GM10248 (cell line): ENCODE measurements around the gene FRMD3.
"Not testable (repeated sequence)": the region's sequence is repeated elsewhere in the genome, so short reads cannot be mapped to it uniquely, and the experiment has no call there.

ENCODE experiments used
- CTCF ChIA-PET: fragments of 300-600 bp; sonication (Branson Sonifier 250); formaldehyde crosslinking; extraction: SDS; loops from one replicate; lab custom pipeline; 2021; ENCODE audit warnings: antibody characterized with exemption; lab: Yijun Ruan, JAX
- POLR2A ChIA-PET: fragments of 350-650 bp; sonication (Branson Sonifier 250); formaldehyde crosslinking; extraction: SDS; loops from one replicate; lab custom pipeline; 2020; ENCODE audit warnings: antibody characterized with exemption; lab: Yijun Ruan, JAX
- DNase-seq: peaks from one replicate; pipeline ENCODE4 v3.0.0; 2012; ENCODE audit errors: extremely low spot score
- TF ChIP-seq, protein P1 (sequence below): IDR thresholded peaks from 2 replicates; pipeline ENCODE4 v1.5.1; 2012; ENCODE audit warnings: mild to moderate bottlenecking, low read depth; ENCODE audit errors: extremely low read depth, missing control alignments, control extremely low read depth

The FRMD3 gene

DNA sequence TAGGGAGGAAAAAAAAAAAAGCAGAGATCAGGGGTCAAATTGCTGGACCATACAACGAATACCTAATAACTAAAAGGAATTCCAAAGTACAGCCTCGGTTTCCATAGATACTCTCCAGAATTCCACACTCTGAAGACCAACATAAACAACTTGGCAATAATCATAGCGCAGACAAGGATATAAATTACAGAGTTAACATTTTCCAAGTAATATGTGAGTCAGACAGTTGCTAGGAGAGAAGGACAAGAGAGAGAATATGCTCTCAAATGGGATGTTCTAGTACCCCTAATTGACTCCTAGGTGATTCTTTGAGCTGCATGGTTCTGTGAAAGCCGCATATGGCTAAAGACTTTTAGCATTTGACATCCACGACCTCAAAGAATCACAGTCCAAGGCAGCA, 165.2 kb downstream of the FRMD3 start:
- ChIA-PET POLR2A (interaction anchor here (0.8 kb wide), 1 partner anchor 1482 kb away, joined by 3 read pairs; no protein-coding TSS in a partner anchor), CTCF (interaction anchor here (1.2 kb wide), 2 partner anchors 16 to 171 kb away, joined by 3 read pairs; no protein-coding TSS in a partner anchor)
- TF ChIP-seq, protein P1, sequence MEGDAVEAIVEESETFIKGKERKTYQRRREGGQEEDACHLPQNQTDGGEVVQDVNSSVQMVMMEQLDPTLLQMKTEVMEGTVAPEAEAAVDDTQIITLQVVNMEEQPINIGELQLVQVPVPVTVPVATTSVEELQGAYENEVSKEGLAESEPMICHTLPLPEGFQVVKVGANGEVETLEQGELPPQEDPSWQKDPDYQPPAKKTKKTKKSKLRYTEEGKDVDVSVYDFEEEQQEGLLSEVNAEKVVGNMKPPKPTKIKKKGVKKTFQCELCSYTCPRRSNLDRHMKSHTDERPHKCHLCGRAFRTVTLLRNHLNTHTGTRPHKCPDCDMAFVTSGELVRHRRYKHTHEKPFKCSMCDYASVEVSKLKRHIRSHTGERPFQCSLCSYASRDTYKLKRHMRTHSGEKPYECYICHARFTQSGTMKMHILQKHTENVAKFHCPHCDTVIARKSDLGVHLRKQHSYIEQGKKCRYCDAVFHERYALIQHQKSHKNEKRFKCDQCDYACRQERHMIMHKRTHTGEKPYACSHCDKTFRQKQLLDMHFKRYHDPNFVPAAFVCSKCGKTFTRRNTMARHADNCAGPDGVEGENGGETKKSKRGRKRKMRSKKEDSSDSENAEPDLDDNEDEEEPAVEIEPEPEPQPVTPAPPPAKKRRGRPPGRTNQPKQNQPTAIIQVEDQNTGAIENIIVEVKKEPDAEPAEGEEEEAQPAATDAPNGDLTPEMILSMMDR = no peak
- no peak for DNase-seq

DNA sequence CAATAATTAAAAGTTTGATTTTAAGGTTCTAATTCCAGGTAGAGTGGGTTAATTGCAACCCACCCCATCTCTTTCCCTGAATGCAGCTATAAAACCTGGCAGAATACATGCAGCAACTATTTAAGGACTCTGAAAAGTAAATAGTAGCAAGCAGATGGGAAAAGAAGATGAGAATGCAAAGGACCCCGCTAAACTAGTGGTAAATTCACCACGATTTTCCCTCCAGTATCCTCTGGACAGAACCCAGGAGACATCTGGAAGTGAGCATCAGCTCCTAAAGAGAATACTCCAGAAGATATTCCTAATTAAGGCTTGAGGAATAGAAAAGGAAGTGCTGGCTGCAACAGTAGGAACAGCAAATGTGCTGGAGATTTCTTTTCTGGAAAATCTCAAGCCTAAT, 170.9 kb downstream of the FRMD3 start:
- ChIA-PET POLR2A (no interaction called here), CTCF (interaction anchor here (1.0 kb wide), 1 partner anchor 13 kb away, joined by 4 read pairs; no protein-coding TSS in a partner anchor)
- TF ChIP-seq, protein P1 = no peak
- no peak for DNase-seq

DNA sequence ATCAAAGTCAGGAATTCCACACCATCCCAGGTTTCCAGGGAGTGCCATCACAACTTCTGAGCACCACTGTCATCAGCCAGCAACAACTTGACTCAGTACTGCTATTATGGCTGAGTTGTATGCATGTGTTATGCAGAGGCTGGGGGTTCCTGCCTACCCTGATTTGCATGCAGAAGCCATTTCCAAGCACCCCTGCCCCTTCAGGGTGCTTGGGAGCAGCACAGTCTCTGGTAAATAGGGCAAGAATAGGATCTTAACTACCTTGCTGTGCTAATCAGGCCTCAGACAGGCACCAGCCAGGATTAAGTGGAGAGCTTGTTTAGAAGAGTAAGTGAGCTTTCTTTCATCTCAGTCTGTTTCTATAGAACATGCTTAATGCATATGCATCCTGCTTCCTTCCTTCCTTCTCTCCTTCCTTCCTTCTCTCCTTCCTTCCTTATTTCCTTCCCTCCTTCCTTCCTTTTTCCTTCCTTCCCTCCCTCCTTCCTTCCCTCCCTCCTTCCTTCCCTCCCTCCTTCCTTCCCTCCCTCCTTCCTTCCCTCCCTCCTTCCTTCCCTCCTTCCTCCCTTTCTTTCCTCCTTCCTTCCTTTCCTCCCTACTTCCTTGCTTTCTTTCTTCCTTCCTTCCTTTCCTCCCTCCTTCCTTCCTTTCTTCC, 175.7 kb downstream of the FRMD3 start:
- ChIA-PET POLR2A (no interaction called here), CTCF (interaction anchor here (0.9 to 2.4 kb wide), 3 partner anchors 16 to 36 kb away, joined by 3 to 12 read pairs (median 4); no protein-coding TSS in a partner anchor)
- TF ChIP-seq, protein P1 = no peak
- DNase-seq = no peak

DNA sequence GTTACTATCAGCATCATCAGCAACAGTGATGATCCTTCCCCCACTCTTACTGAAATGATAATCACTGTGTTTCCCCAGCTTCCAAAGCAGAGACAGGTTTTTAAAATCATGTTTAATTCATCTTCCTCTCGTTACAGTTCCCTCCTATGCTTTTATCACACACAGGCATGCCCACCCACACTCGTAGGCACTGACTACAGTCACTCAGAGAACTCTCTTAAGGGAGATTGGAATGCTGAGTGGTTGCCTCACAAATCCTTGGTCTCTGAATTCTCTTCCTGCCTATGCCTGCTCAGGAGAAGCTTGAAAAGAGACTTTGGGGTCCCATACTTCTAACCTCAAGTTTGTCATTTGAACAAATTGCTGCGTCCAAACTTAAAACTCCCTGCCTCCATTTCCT, 179.2 kb downstream of the FRMD3 start:
- TF ChIP-seq, protein P1 = no peak
- ChIA-PET CTCF (no interaction called here), POLR2A (no interaction called here)
- DNase-seq = no peak

DNA sequence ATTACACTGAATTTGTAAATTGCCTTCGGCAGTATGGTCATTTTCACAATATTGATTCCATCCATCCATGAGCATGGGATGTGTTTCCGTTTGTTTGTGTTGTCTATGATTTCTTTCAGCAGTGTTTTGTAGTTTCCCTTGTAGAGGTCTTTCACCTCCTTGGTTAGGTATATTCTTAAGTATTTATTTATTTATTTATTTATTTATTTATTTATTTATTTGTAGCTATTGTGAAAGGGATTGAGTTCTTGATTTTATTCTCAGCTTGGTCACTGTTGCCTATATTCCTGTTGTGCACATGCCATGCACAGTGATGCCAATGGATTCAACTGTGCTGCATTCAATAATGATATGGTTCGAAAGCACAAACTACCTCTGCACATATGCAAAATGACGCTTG, 179.7 kb downstream of the FRMD3 start:
- CTCF ChIA-PET, POLR2A ChIA-PET, DNase-seq: not testable (repeated sequence)

DNA sequence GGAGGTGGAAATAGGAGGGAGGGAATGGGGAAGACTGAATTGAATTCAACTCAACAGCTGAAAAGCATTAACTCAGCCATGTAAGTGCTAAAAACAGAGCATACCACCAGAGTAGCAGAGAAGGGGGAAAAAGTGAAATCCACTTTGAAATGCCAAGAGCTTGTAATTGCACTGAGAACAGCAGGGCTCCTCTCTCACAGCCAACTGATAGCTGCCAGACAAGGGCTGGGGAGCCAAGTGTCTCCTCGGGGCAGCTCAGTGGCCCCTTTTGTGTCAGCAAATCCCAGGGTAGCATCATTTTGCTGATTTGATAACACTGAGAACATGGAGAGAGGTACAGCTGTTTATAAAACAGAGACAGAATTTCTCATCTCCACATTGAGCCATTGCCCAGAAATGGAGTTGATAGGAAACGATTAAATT, 182.5 kb downstream of the FRMD3 start:
- DNase-seq = no peak
- ChIA-PET CTCF (interaction anchor here (1.0 kb wide), 1 partner anchor 21 kb away, joined by 4 read pairs; no protein-coding TSS in a partner anchor), POLR2A (no interaction called here)
- TF ChIP-seq, protein P1 = no peak

DNA sequence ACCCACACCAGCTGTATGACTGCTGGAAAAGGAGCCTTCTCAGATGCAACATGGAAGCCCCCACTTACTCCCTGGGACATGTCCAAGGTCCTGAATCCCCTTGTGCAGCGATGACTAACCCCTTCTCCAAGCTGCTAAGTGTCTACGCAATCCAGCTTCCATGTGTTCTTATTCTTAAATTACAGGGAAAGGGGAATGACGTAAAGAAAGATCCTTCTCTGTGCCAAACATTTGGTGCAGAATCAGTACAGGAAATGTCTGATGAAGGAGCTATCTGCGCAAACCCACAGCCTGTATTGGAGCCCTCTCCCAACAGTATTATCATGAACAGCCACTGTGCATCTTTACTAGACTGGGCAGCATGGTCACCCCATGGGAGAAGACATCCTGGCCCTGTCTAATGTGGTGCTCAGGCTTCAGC, 183.2 kb downstream of the FRMD3 start:
- TF ChIP-seq, protein P1 = no peak
- DNase-seq = no peak
- POLR2A ChIA-PET = no interaction called here
- CTCF ChIA-PET = interaction anchor here (0.8 to 0.9 kb wide), 2 partner anchors 11 to 12 kb away, joined by 3 to 4 read pairs; no protein-coding TSS in a partner anchor
